OCI-LY7 (cell line): ENCODE results near the gene BARHL2. TPM values are rescaled to one million over a fixed set of nuclear protein-coding genes. Genes with fewer than 3 reads are reported as not detected.

Experiments used
- BruUV-seq: library from RNA; stranded (reverse); fragments of 400-500 nt; replicated peaks from 2 replicates; lab custom pipeline; 2021; lab: Mats Ljungman, UMichigan
- CTCF ChIA-PET: fragments of 300-600 bp; sonication (Branson Sonifier 250); formaldehyde crosslinking; loops from one replicate; lab custom pipeline; 2022; ENCODE audit warnings: antibody characterized with exemption; ENCODE audit not compliant: unreplicated experiment; lab: Charles Lee
- POLR2A ChIA-PET: fragments of 300-600 bp; sonication (Branson Sonifier 250); formaldehyde crosslinking; loops from one replicate; lab custom pipeline; 2022; ENCODE audit warnings: antibody characterized with exemption; lab: Charles Lee
- DNase-seq: peaks from one replicate; pipeline ENCODE4 v3.0.0-alpha.2; 2015; ENCODE audit warnings: low spot score
- H2AFZ ChIP-seq: fragments of 200-600 bp; sonication (generic), shearing (Covaris generic); 2 replicates; pipeline ENCODE4 v1.6.1; 2014; ENCODE audit warnings: mild to moderate bottlenecking, antibody characterized with exemption, low read length, moderate library complexity
- H3K27ac ChIP-seq: fragments of 200-600 bp; sonication (generic); 2 replicates; pipeline ENCODE4 v1.5.1; 2014; ENCODE audit warnings: mixed run types, low read depth, mild to moderate bottlenecking, moderate library complexity, low read length, inconsistent platforms; ENCODE audit not compliant: poor library complexity, severe bottlenecking
- H3K36me3 ChIP-seq: fragments of 200-600 bp; sonication (generic); 2 replicates; pipeline ENCODE4 v1.6.1; 2014; ENCODE audit warnings: mild to moderate bottlenecking, antibody characterized with exemption, low read length, moderate library complexity, mixed read lengths; ENCODE audit not compliant: insufficient read depth
- H3K4me1 ChIP-seq: fragments of 200-600 bp; sonication (generic); 2 replicates; pipeline ENCODE4 v1.5.1; 2014; ENCODE audit warnings: mild to moderate bottlenecking, low read length; ENCODE audit not compliant: insufficient read depth, poor library complexity, severe bottlenecking
- H3K4me2 ChIP-seq: fragments of 200-600 bp; sonication (generic); 2 replicates; pipeline ENCODE4 v1.6.1; 2014; ENCODE audit warnings: mild to moderate bottlenecking, low read length
- H3K4me3 ChIP-seq: fragments of 200-600 bp; sonication (generic); 2 replicates; pipeline ENCODE4 v1.5.1; 2014; ENCODE audit warnings: mild to moderate bottlenecking, low read depth, low read length; ENCODE audit not compliant: poor library complexity, severe bottlenecking
- H3K79me2 ChIP-seq: fragments of 200-600 bp; sonication (generic); 2 replicates; pipeline ENCODE4 v1.6.1; 2016; ENCODE audit warnings: low read depth, mild to moderate bottlenecking, low read length, moderate library complexity, mixed read lengths; ENCODE audit not compliant: insufficient read depth
- H3K9me2 ChIP-seq: fragments of 200-600 bp; sonication (generic); 2 replicates; pipeline ENCODE4 v1.6.1; 2016; ENCODE audit warnings: mild to moderate bottlenecking, low read length, mixed read lengths; ENCODE audit not compliant: insufficient read depth
- H3K9me3 ChIP-seq: fragments of 200-600 bp; sonication (generic); 2 replicates; pipeline ENCODE4 v1.6.1; 2014; ENCODE audit warnings: mild to moderate bottlenecking, mixed run types, low read length, mixed read lengths
- H4K20me1 ChIP-seq: fragments of 200-600 bp; sonication (generic); 2 replicates; pipeline ENCODE4 v1.6.1; 2014; ENCODE audit warnings: mild to moderate bottlenecking, antibody characterized with exemption, low read length, moderate library complexity, mixed read lengths; ENCODE audit not compliant: insufficient read depth
- EZH2phosphoT487 ChIP-seq: fragments of 200-600 bp; sonication (generic); IDR thresholded peaks from 2 replicates; pipeline ENCODE4 v1.6.1; 2018; ENCODE audit warnings: low read depth, borderline replicate concordance, mild to moderate bottlenecking, mixed run types, antibody characterized with exemption, low read length, moderate library complexity, mixed read lengths
- intact Hi-C: fragments of 100-400 bp; cut with micrococcal nuclease; formaldehyde crosslinking; loops from one replicate; pipeline ENCODE4 v1.10.0; 2022; ENCODE audit not compliant: unreplicated experiment
- total RNA-seq, 2 experiments: library from RNA; depleted of rRNA in 1 of 2; stranded (reverse); fragments of >200 nt in 1 of 2; shearing (Covaris generic) in 1 of 2; gene quantifications; 2 replicates each; pipeline ENCODE4 v1.2.3, GENCODE V29; 2014 to 2022
- TF ChIP-seq, protein P1 (sequence below): fragments of 200-600 bp; sonication (generic); conservative IDR thresholded peaks from 2 replicates; pipeline ENCODE4 v1.5.1; 2014; ENCODE audit warnings: mild to moderate bottlenecking, antibody characterized with exemption, low read length, moderate library complexity, mixed read lengths

Gene BARHL2
- total RNA-seq, 2 experiments from 2014 or later: not detected

DNA sequence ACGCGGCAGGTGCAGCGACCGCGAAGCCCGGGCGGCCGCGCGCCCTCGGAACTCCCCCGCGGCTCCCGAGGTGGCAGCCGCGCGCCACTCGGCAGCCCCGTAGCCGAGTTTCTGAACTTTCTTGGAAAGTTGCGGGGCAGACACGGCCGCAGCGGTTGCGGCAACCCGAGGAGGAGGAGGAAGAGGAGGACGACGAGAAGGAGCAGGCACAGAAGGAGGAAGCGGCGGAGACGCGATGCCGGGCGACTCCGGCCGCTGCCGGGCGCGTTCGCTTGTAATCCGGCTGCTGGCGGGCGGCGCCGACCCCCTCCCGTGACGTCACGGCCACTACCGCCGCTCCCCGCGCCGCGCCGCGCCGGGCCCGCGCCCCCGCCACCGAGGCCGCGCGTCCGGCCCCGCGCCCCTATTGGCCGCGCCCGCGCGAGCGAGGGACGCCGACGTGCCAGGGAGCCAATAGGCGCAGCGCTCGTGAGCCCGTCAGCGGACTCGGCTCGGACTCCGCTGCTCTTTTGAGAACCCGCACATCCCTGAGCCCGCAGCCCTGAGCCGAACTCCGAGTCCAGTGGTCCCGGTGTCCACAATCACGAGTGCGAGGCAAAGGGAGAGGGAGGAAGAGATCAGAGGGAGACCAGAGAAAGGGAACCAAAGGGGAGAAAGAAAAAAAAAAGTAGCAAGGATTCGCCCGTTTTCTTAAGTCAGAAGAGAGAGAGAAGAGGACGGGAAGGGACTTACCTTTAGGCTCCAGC lies 736 bp upstream of the BARHL2 start:
- no peaks in the 10 kb centered on the region for H4K20me1 ChIP-seq
- no peak for TF ChIP-seq EZH2phosphoT487
- TF ChIP-seq, protein P1, sequence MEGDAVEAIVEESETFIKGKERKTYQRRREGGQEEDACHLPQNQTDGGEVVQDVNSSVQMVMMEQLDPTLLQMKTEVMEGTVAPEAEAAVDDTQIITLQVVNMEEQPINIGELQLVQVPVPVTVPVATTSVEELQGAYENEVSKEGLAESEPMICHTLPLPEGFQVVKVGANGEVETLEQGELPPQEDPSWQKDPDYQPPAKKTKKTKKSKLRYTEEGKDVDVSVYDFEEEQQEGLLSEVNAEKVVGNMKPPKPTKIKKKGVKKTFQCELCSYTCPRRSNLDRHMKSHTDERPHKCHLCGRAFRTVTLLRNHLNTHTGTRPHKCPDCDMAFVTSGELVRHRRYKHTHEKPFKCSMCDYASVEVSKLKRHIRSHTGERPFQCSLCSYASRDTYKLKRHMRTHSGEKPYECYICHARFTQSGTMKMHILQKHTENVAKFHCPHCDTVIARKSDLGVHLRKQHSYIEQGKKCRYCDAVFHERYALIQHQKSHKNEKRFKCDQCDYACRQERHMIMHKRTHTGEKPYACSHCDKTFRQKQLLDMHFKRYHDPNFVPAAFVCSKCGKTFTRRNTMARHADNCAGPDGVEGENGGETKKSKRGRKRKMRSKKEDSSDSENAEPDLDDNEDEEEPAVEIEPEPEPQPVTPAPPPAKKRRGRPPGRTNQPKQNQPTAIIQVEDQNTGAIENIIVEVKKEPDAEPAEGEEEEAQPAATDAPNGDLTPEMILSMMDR: no peak
- no peaks in the 10 kb centered on the region for H3K4me1 ChIP-seq
- H2AFZ ChIP-seq: no peak overlapping the region
- no peak overlapping the region for H3K4me2 ChIP-seq
- CTCF ChIA-PET: no interaction called here
- H3K36me3 ChIP-seq: no peaks in the 10 kb centered on the region
- no peak for DNase-seq
- H3K9me2 ChIP-seq: no peaks in the 10 kb centered on the region
- no peak overlapping the region for H3K4me3 ChIP-seq
- no peaks in the 10 kb centered on the region for H3K9me3 ChIP-seq
- intact Hi-C loops: no loop called here
- POLR2A ChIA-PET: no interaction called here
- no peaks in the 10 kb centered on the region for H3K79me2 ChIP-seq
- H3K27ac ChIP-seq: no peak overlapping the region
- no TSS peak for BruUV-seq

DNA sequence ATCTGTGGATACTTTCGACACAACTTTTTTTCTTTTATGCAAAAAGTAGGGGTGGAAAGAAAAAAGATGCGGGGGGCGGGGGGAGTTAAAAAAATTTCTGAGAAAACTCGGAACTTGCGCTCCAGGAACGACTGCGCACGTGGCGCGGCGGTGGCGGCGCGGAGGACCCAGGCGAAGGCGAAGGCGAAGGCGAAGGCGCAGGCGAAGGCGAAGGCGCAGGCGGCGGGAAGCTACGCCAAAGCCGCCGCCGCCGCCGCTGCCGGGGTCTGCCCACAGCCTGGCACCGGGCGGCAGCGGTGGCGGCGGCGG lies 208 bp upstream of the BARHL2 start:
- ChIA-PET POLR2A (interaction anchor here (0.6 kb wide), 1 partner anchor 1629 kb away, joined by 3 read pairs; no protein-coding TSS in a partner anchor), CTCF (no interaction called here)
- H3K4me1 ChIP-seq: no peaks in the 10 kb centered on the region
- intact Hi-C loops: no loop called here
- TF ChIP-seq, protein P1: no peak
- TF ChIP-seq EZH2phosphoT487: no peak
- no peaks in the 10 kb centered on the region for H3K36me3 ChIP-seq
- H4K20me1 ChIP-seq: no peaks in the 10 kb centered on the region
- no peaks in the 10 kb centered on the region for H3K9me2 ChIP-seq
- no peak overlapping the region for H3K4me3 ChIP-seq
- H3K4me2 ChIP-seq: no peak overlapping the region
- H2AFZ ChIP-seq: no peak overlapping the region
- no peak overlapping the region for H3K27ac ChIP-seq
- no peak for DNase-seq
- BruUV-seq: no TSS peak
- H3K79me2 ChIP-seq: no peaks in the 10 kb centered on the region
- no peaks in the 10 kb centered on the region for H3K9me3 ChIP-seq

- H3K79me2 ChIP-seq: no peaks in the 10 kb centered on the region
- H4K20me1 ChIP-seq: no peaks in the 10 kb centered on the region
- BruUV-seq: no TSS peak
- no peak overlapping the region for H3K27ac ChIP-seq
- no peaks in the 10 kb centered on the region for H3K36me3 ChIP-seq
- DNase-seq: no peak
- no peak overlapping the region for H3K4me3 ChIP-seq
- H3K4me1 ChIP-seq: no peaks in the 10 kb centered on the region
- POLR2A ChIA-PET: interaction anchor here (0.7 kb wide), 1 partner anchor 219 kb away, joined by 3 read pairs; no protein-coding TSS in a partner anchor
- no peaks in the 10 kb centered on the region for H3K9me3 ChIP-seq
- CTCF ChIA-PET: no interaction called here
- no peaks in the 10 kb centered on the region for H3K9me2 ChIP-seq
- intact Hi-C loops: no loop called here
- TF ChIP-seq EZH2phosphoT487: no peak
- TF ChIP-seq, protein P1: no peak
- no peak overlapping the region for H2AFZ ChIP-seq
- no peak overlapping the region for H3K4me2 ChIP-seq
Measured at GRCh38 chr1:90716243-90716551, 905 bp downstream of the BARHL2 start.
